GM21447 (cell line): ENCODE measurements around the gene PBOV1.

Source experiments
- ATAC-seq: cut with Tn5 transposase; IDR thresholded peaks from one replicate; pipeline ENCODE4 v1.9.1; 2021; ENCODE audit not compliant: unreplicated experiment

Gene PBOV1

DNA sequence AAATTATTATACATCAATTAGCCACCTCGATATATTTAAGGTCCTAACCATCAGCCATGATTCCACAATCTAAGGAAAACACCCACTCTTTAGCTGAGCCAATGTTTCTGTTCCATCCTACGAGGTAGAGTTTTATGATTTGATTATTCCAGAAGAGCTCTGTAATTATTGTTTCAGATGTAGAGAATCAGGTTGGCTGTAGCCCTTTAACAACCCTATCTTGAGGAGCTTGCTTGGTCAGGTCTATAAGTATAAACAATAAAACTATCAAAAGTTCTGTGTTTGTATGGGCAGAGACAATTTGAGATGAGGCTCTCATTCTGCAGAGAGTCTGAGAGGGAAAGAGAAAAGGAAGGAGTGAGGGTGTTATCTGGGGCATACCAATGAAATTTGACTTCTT, at the start of gene PBOV1:
Gene PBOV1 (minus strand): TSS at position 43 of the 400 bp plus-strand sequence. CDS start 96 bp downstream, outside the sequence.
- ATAC-seq: no peak

DNA sequence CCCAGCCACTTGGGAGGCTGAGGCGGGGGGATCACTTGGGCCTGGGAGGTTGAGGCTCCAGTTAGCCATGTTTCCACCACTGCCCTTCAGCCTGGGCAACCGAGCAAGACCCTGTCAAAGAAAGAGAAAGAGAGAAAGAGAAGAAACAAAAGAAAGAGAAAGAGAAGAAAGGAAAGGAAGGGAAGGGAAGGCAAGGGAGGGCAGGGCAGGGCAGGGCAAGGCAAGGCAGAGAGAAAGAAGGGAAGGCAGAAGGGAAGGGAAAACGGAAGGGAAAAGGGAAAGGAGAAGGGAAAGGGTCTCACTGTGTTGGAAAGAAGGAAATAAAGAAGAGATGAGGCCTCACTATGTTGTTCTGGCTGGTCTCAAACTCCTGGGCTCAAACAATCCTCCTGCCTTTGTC, 47.8 kb upstream of the PBOV1 start:
- no peak for ATAC-seq

DNA sequence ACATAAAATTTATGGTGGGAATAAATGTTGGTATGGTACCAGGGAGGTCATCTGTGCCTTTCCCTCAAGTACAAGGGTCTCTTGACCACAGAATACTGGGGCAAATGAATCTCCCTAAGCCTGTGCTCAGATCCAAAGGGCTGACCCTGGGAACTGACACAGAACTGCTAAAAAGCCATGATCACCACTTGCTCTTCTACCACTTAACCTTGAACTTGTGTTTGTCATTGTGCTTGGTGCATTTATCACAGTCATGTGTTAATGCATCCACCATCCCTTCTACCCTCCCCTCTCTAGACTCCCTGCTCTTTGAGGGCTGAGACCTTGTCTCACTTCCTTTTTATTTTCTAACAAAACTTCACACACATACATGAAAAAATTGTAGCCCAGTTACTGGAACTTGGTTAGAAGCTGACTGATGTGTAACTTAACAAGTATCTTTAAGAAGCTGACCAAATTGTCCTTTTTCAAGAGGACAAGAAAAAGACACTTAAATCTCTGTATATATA, 46.1 kb upstream of the PBOV1 start:
- ATAC-seq: no peak

DNA sequence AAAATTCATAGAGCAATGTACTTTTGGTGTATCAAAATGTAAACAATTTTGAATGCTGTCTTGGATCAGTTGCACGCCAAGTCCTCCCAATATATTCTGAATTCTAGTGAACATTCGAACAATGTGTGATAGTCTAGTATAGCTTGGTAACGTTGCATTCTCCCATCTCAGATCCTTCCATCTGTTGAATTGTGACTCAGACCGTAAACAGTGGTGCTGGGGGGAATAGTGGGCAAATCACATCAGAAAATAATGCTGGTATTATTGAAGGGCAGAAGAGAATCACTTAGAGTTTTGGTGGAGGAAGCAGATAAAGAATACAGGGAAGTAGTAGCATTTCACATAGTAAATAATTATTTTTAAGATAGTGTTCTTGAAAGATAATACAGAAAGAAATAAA, 45.7 kb upstream of the PBOV1 start:
- ATAC-seq: no peak

DNA sequence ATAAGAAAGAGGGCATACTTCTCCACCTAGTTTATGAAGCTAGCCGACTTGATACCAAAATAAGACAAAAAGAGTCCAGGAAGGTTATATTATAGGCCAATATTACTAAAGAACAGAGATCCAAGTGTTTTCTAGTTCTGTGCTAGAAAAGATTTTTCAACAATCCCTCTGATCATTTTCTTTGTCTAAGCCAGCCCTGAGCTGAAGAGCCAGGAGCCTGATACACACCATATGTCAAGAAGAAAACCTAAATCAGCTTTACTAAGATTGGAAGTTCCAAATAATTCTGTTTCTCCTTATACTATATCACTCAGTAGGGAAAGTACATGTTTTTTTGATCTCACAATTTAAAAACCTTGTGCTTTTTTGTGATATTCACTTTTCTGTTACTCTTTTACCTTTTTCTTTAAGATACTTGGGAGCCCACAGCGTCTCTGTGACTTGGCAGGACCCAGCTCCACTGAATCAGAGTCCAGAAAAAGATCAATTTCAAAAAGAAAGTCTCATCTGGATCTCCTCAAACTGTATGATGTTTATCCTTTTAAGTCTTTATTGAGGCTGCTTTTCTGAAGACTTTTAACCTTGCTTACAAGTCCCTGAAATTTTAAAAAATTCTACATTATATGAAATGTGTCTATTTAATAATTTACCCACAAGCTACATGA, 43.0 kb upstream of the PBOV1 start:
- no peak for ATAC-seq

DNA sequence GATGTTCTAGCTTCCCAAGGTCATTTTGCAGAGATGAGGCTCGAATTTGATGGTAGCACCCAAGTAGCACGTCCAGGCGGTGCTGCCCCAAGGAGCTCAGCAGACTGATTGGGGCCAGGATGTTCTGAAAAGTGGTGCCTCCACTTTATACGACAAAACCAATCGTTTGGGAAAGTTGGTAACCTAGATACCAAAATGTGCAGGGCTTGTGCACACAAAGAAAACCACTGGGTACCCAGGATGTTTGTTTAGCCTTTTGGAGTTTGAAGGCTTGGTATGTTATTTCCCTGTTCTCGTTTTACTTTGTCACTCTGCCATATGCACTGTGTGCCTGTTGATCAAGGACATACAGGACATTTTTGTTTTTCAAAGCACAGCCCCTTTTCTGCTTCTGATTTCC, 40.7 kb upstream of the PBOV1 start:
- no peak for ATAC-seq

DNA sequence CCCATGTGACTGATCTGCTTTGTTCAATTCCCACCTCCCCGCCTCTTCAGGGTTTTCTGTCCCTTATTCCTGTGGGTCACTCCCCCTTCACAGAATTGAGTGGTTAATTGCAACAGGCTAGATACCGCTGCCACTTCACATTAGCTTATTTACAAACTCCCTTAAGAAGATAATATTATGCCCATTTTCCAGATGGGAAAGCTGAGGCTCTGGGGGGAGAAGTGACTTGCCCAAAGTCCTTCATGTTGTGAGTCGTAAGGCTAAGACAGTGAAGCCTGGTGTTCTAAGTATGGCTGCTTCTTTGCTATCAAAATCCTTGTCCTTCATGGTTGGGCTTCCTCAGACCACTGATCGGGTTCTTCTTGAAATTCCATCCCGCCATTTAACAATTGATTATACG, 39.9 kb upstream of the PBOV1 start:
- ATAC-seq: no peak

DNA sequence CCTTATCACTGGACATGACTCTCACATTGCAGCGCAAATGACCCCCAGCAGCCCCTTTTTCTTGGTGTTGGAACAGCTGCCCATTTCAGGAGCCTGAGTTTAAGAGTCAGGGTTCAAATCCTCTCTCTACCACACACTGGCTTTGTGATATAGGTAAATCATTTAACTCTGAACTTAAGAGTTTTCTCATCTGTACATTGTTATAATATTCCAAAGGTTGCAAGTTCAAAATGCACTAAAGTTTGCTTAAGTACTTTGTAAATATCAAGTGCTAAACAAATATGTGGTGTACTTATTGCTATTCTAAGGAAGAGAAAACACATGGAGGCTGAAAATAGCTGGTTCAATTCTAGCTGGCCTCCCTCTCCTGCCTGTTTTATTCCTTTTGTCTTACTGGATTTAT, 39.3 kb upstream of the PBOV1 start:
- ATAC-seq: no peak

DNA sequence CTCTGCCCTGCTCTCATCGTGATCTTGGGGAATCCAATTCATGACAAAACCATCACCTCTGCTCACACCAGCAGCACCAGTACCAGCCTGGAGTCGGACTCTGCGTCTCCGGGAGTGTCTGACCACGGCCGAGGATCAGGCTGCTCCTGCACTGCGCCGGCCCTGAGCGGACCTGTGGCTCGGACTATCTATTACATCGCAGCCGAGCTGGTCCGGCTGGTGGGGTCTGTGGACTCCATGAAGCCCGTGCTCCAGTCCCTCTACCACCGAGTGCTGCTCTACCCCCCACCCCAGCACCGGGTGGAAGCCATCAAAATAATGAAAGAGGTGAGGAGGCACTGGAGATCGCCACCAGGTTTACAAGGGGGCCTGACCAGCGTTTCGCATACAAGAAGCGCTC, 37.2 kb upstream of the PBOV1 start:
- ATAC-seq: no peak

DNA sequence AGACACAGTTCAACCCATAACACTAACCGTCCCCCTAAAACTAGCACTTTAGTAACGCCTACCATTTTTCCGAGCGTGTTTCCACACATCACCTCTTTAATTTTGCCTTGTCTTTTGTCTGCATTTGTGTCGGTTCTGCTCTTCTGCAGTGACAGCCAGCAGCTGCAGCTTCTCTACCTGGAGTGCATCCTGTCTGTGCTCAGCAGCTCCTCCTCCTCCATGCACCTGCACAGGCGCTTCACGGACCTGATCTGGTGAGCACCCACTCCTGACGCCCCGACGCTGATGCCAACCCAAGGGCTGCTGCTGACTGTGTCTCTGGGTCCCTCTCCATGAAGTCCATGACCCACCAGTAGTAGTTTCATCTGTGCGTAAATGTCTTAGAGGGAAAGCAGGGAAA, 35.4 kb upstream of the PBOV1 start:
- ATAC-seq: no peak

DNA sequence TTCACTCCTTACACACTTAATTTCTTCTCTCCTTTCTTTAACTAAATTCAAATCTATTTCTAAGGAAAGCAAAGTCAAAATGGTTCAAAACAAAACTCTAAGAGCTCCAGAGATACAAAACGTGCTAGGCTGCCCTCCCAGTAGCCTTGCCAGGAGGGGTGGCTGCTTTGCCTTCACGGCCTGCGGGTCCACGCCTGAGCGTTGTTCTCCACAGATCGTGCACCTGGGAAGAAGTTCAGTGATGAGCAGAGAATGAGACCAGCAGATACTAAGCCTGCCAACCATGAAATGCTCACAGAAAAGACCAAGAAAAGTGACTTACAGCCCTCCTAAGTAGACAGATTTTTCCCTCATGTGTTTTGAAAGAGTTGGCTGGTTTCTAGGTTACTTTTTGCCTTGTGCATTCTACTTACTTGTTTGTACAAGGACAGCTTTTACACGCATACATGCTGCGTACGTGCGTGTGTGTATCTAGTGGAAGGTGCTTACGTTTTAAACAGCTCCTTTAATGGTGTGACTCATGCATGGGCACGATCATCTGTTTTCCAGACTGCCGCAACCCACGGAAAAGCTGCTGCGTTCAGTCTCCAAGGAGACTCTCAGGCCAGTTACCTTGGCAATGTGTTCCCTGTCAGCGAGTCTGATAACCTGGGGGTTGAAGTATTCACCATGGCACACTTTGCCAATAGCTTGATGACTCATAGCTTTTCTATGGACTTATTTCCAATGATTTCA, 32.4 kb upstream of the PBOV1 start:
- ATAC-seq: no peak

DNA sequence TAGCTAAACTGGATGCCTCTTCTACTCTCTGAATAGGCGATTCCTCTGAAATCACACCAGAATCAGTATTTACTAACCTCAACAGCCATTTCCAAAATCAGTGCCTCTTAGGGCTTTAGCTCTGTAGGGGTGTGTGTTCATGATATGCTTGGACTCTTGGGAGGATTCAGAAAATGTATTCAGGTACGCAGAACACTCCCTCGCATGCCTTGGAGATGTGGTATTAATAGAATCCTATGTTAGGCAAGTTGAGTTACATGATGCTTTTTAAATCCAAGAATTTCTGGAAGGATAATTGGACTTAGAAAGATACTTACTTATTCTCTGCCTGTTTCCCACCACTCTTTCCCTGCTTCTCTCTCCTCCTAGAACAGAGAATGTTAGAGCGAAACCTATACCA, 31.8 kb upstream of the PBOV1 start:
- no peak for ATAC-seq

DNA sequence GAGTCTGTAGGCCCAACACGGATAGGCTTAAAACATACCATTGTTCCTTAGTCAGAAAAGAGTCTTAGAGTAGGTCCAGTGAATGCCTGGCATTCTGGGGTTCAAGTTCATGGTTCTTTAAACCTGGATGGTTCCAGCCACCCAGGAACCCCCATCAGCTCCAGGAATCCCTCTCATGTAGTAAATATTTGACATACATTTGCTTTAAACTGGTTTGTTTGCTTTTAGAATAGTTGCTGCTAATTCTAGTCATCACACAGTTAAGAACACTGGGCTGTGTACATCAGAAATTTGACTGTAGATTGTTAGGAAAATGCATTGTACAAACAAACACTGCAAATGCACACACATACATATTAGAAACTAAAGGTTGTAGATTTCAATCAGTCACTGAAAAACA, 30.6 kb upstream of the PBOV1 start:
- ATAC-seq: no peak

DNA sequence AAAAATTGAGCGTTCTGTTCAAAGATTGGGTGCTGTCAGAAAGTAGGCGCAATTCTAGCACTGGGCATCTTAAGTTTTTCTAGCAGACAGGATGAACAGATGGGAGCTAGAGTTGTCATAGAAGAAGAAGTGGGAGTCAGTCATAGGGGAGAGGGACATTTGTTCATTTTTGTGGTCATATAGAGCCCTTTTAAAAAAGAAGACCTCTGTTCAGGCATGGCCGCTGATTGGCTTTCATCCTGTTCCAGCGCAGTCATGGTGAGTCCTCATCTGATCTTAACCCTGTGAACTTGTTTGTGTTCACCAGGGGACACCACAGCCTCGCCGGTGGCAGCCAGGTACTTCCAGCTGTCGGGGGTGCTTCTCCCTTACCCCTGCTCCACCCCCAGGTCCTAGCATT, 29.7 kb upstream of the PBOV1 start:
- ATAC-seq: no peak

DNA sequence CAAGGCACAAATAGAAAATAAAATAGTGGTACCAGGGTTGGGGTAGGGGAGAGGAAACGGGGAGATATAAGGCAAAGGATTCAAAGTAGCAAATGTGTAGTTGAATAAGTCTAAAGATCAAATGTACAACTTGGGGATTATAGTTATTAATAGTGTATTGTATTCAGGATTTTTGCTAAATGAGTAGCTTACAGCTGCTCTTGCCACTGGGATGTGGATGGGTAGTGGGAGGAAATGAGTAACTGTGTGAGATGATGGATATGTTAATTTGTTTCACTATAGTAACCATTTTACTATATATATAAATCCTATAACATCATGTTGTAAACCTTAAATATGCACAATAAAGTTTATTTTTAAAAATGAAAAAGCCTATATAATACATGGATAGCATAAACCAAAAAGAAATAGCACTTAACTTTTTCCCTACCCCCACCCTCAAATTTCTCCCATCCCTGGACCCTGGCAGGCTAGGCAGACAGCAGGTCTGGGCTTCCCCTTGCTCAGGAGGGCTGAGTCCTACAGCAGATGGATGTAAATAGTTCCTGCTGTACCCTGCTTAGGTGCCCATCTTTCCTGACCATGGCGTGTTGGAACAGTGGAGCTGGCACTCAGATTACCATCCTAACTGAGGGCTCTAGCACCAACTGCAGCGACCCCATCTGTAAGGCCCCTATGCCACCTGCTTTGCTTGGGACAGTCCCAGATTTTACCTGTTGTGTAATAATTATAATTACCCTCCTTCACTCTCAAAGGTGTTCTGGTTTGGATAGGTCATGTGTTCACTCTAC, 28.6 kb upstream of the PBOV1 start:
- ATAC-seq: no peak

DNA sequence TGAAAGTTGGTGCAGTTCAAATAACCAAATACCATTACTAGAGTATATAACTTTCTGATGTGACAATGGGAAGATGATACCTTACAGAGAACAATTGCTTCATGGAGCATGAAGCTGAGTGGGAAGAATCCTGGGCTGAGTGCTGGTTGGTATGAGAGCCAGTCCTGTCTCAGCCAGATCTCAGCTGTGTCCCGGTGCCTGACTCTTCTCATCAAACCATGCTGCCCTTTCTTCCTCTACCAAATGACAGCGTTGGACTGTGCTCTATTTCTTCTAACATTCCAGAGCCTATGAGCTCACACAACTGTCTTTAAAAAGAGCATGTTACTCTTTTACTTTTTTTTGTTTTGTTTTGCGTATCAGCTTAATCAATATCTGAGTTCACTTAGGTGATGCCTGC, 27.5 kb upstream of the PBOV1 start:
- ATAC-seq: no peak

DNA sequence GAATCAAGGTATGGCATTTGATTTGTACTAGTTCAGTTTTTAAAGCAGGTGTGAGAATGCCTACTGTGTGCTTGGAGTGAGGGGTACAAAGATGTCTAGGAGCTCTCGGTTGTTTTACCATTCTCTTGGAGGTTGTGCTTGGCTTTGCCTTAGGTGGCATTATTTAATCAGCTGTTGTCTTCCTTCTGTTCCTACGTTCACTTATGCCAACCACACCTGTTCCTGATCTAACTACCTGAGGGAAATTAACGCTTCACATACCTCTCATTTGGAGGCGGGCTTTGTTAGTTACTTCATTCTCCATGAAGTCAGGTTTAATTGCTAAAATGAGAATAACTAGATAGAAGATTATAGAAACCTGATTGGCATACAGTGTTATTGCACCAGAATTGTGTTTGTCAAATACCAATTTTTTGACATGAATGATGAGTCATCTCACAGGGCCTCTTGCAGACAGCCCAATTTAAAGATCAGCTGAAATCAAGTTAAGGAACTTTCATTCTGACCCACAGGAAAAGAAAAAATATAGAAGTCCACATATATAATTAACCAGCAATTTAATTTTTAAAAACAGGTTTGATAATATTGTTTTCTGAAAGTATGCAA, 24.8 kb upstream of the PBOV1 start:
- no peak for ATAC-seq

DNA sequence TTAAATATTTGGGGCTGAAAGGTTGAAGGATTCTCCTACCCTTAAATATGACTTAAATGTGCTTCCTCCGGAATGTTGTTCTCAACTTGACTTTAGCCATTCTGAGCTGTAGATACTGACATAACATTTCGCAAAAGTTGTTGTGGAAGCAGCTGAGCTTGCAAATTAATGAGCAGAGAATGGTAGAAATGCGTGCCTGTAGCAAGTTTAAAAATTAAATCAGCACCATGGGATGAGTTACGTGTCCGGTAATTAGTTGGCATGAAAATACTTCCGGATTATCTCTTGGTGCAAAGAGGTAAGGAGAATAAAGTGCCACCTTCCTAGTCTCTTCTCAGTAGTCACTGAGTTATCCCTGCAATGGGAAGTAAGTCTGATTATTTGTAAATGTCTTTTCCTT, 23.6 kb upstream of the PBOV1 start:
- no peak for ATAC-seq

DNA sequence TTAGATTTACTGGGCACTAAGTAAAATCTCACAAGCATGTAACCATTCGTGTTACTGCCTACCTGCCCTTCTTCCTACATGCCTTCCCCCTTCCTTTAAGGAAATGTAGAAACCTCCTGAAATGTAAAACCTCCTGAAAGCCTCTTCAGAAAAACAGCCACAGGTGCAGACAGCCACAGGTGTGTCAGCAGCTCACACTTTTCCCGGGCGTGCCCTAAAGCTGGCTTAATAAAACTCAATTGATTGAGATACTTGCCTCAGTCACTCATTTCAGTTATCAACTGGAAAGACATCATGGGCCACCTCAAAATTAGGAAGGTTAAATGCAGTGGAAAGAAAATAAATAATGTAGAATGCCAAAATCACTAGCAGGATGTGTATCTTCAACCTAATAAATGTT, 23.1 kb upstream of the PBOV1 start:
- ATAC-seq: no peak

DNA sequence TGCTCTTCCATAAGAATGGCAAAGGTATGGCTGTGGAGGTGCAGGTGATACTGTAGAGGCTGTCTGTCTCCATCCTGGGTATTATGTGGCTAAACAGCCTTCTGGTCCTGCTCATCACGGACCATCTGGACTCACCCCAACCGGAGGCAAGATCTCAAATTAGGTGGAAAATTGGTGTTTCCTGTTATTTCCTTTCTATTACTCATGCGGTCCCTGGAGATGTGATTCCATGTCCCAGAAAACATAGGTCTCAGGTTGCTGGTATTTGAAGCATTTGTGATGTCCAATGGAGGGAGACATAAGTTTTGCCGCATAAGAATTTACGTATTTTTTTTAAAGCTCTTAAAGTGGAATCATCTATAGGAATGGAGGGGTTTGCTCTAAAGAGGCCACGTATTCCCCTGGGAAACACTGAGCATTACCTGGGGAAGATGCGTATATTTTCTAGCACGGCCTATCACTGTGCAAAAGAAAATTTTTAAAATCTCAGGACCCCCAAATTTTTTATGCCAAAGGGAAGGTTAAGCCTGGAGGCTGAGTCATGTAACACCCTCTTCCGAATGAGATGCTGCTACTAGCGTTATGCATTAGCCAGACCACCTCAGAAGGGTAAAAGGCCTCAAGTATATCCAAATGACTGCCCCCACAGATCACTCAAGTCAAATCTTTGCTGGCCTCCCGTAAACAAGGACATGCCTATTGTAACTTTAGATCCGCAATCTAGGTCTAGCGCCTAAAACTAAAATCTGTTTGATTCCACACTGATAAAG, 22.4 kb upstream of the PBOV1 start:
- ATAC-seq: no peak

DNA sequence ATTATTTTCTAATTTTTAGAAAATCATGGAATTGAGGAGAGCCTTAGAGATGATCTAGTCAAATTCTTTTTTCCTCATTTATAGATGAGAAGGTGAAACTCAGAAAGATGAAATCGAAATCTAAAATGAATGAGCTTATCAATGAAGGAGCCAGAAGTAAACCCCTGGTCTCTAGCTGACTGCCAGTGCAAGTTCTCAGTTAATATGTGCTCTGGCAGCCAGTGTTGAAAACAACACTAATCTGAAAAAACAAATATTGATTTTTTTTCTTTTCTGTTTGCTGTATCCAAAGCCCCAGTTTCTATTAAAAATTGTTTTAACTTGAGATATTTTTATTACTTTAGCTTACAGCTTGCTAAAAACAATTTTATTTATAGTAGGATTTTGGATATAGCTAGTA, 21.5 kb upstream of the PBOV1 start:
- ATAC-seq: no peak
